Measurements from ENCODE around the gene GRAP2. TPM values are rescaled to one million over a fixed set of nuclear protein-coding genes. Genes with fewer than 3 reads are reported as not detected.

The GRAP2 gene
- total and polyA plus RNA-seq, 2 of the 8 experiments (the other 6 are each of a cell fraction or from before 2014, with no cell fraction given), result 0.08 TPM; not detected in 1

DNA sequence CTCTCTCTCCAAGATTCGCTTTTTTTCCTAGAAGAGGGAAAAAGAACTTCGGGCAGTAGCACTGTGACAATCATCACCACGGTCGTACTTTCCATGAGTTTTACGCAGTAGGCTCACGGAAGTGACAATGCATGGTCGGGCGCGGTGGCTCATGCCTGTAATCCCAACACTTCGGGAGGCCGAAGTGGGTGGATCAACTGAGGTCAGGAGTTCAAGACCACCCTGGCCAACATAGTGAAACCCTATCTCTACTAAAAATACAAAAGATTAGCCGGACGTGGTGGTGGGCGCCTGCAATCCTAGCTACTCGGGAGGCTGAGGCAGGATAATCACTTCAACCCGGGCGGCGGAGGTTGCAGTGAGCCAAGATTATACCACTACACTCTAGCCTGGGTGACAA, 23.4 kb downstream of the GRAP2 start:
- no peak overlapping the region for H3K23ac ChIP-seq (ENCODE audit: insufficient read length)
- no peak overlapping the region for H2BK5ac ChIP-seq (ENCODE audit: low read depth, low read length)
- no peaks in the 10 kb centered on the region for H3K36me3 ChIP-seq (ENCODE audit: control insufficient read depth in 2 of 4, insufficient read depth in 4 of 4, low read length in 3 of 4)
- H2BK12ac ChIP-seq (ENCODE audit: low read depth, low read length), result no peak overlapping the region
- H3K14ac ChIP-seq (ENCODE audit: insufficient read length), result no peak overlapping the region
- H3K4me2 ChIP-seq (ENCODE audit: insufficient read depth in 1 of 2, low read depth in 2 of 2, low read length in 2 of 2), result no peak overlapping the region
- DNase-seq (ENCODE audit: low read depth in 1 of 2, low spot score in 2 of 2) (no peak), FAIRE-seq (no peak)
- no peak overlapping the region for H4K91ac ChIP-seq (replicated peaks; ENCODE audit: insufficient read length, low read length)
- WGBS, 2 experiments (ENCODE audit: extremely low coverage in 1 of 2, insufficient coverage in 1 of 2, insufficient read length in 1 of 2, insufficient replicate concordance in 2 of 2, low coverage in 1 of 2, low lambda C conversion rate in 2 of 2, missing lambda C conversion rate in 1 of 2), result 95% methylated on average over 18 of the region's 18 CpGs; no CpG with 5 or more reads in 1 of the 2 experiments
- no peaks in the 10 kb centered on the region for H3K23me2 ChIP-seq (ENCODE audit: low read depth, low read length)
- no peaks in the 10 kb centered on the region for H3K79me1 ChIP-seq (ENCODE audit: low read depth, low read length)
- H3K4me1 ChIP-seq (replicated peaks in 1 of 4; ENCODE audit: control insufficient read depth in 3 of 4, insufficient read depth in 4 of 4, low read length in 3 of 4), result peaks cover 0 to 4% (median under 1%) of the 10 kb centered on the region in 4 experiments; a peak in 3 of 7 replicates
- no peaks in the 10 kb centered on the region for H4K20me1 ChIP-seq (replicated peaks in 1 of 2; ENCODE audit: control insufficient read depth in 1 of 2, insufficient read depth in 2 of 2, low read length in 2 of 2)
- no peak overlapping the region for H3K4ac ChIP-seq (replicated peaks; ENCODE audit: insufficient read length, low read depth, low read length)
- POLR2A ChIA-PET (ENCODE audit: partially characterized antibody), result interaction anchor here (0.6 kb wide), 1 partner anchor 67 kb away, joined by 3 read pairs; no protein-coding TSS in a partner anchor
- no peak overlapping the region for H2BK20ac ChIP-seq (ENCODE audit: low read length)
- H2BK120ac ChIP-seq (replicated peaks; ENCODE audit: low read depth, low read length), result no peak overlapping the region
- H3K18ac ChIP-seq (ENCODE audit: extremely low read depth, low read length), result no peak overlapping the region
- no peaks in the 10 kb centered on the region for H3K9me3 ChIP-seq (ENCODE audit: insufficient read depth in 2 of 2, low read depth in 1 of 2, low read length in 1 of 2)
- H4K5ac ChIP-seq (ENCODE audit: insufficient read length, low read depth, low read length), result no peak overlapping the region
- CTCF ChIA-PET (ENCODE audit: partially characterized antibody), result interaction anchor here (0.6 to 10.1 kb wide), 6 partner anchors 9 to 272 kb away, joined by 3 to 119 read pairs (median 8); no protein-coding TSS in a partner anchor
- no peak overlapping the region for H3K9ac ChIP-seq (replicated peaks in 1 of 4; ENCODE audit: extremely low read depth in 1 of 4, low read depth in 3 of 4, low read length in 3 of 4)
- H3K4me3 ChIP-seq (ENCODE audit: extremely low read depth in 1 of 4, insufficient read depth in 2 of 4, low read depth in 3 of 4, low read length in 4 of 4), result no peak overlapping the region
- no peak overlapping the region for H3K56ac ChIP-seq (replicated peaks; ENCODE audit: insufficient read length, low read depth, low read length)
- no peak overlapping the region for H2BK15ac ChIP-seq (ENCODE audit: low read length)
- TF ChIP-seq, protein P1, sequence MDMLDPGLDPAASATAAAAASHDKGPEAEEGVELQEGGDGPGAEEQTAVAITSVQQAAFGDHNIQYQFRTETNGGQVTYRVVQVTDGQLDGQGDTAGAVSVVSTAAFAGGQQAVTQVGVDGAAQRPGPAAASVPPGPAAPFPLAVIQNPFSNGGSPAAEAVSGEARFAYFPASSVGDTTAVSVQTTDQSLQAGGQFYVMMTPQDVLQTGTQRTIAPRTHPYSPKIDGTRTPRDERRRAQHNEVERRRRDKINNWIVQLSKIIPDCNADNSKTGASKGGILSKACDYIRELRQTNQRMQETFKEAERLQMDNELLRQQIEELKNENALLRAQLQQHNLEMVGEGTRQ (IDR thresholded peaks at IDR 0.05; ENCODE audit: low read length), result no peak
- TF ChIP-seq CHD2 (IDR thresholded peaks at IDR 0.05; ENCODE audit: low read length) (no peak), SRF (IDR thresholded peaks at IDR 0.05; ENCODE audit: low read depth, low read length) (no peak), MAX (IDR thresholded peaks at IDR 0.05) (no peak), RBBP5 (IDR thresholded peaks at IDR 0.05; ENCODE audit: borderline replicate concordance, low read depth, low read length) (no peak), RNF2 (IDR thresholded peaks at IDR 0.05; ENCODE audit: borderline replicate concordance, low read depth, low read length, missing control alignments, poor library complexity, severe bottlenecking) (no peak), SIRT6 (IDR thresholded peaks at IDR 0.05; ENCODE audit: low read length) (no peak)
- H3K27me3 ChIP-seq (replicated peaks in 1 of 4; ENCODE audit: control insufficient read depth in 3 of 4, extremely low read depth in 1 of 4, insufficient read depth in 3 of 4, low read length in 3 of 4), result peaks cover 0 to 2% (median 0%) of the 10 kb centered on the region in 4 experiments; a peak in 1 of 7 replicates
- H4K8ac ChIP-seq (ENCODE audit: extremely low read depth, insufficient read depth, low read length), result no peak overlapping the region
- H3K79me2 ChIP-seq (ENCODE audit: control insufficient read depth in 1 of 2, insufficient read depth in 2 of 2, low read length in 2 of 2), result no peaks in the 10 kb centered on the region
- no peak overlapping the region for H3K27ac ChIP-seq (ENCODE audit: low read depth, low read length)
- no peak overlapping the region for H2AK5ac ChIP-seq (ENCODE audit: low read depth, low read length)
- H2AFZ ChIP-seq (ENCODE audit: low read length), result no peak overlapping the region

All from H1 (cell line).